Measurements from ENCODE around the gene CRIM1.

CRIM1 gene

GRCh38 chr2:36539631-36540030 is 184.1 kb downstream of the CRIM1 start:
- DNase-seq (ENCODE audit: insufficient read length, low spot score) (peak; percentile 6), FAIRE-seq (peak; percentile 76)

GRCh38 chr2:36540986-36541754 is 185.6 kb downstream of the CRIM1 start:
- DNase-seq (ENCODE audit: insufficient read length, low spot score) (no peak), FAIRE-seq (no peak)

GRCh38 chr2:36541891-36542595 is 186.5 kb downstream of the CRIM1 start:
- no peak for DNase-seq (ENCODE audit: insufficient read length, low spot score)
- FAIRE-seq: no peak

- no peak for DNase-seq (ENCODE audit: insufficient read length, low spot score)
- FAIRE-seq: no peak
These were observed 189.2 kb downstream of the CRIM1 start for GRCh38 chr2:36544638-36545338.

DNA sequence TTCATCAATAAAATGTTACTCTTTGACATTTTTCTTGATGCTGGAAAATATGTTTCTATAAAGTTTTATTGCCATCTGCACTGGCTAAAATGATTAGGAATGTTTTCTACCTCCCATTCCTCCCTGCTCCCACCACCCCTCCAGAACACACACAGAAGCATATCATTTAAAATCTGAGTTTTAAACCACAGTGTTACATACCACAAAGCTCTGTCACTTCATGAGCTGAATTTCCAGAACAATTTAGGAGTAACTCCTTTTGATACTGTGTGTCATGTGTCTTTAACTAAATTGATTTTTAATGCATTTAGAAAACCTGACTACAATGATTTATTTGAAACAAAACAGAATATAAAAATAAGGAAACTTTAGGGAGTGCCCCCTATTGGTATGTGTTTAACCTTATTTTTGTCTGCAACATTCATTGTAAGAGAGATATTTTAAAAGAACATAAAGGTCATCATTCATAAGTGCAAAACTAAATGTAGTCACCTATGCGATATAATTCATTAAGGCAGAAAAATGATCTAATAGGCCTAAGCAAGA is 190.4 kb downstream of the CRIM1 start:
- no peak for DNase-seq (ENCODE audit: insufficient read length, low spot score)
- FAIRE-seq: no peak

DNA sequence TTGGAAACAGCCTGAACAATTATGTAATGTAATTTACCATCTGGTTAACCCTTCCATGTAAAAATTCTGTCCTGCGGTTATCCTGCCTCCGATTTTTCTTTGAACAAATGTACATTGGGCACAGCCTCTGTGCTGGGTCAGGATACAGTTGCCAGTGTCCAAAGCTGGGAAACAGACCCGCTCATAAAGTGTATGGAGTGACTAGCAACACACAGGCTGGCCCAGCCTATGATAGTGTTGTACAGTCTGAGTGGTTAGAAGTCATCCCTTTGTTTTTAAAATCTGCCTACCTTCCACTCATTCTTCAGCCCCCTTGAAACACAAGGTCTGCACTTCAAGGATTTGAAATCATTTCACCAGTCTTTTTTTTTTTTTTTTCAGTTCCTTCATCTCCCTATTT is 192.3 kb downstream of the CRIM1 start:
- no peak for DNase-seq (ENCODE audit: insufficient read length, low spot score)
- FAIRE-seq: no peak

DNA sequence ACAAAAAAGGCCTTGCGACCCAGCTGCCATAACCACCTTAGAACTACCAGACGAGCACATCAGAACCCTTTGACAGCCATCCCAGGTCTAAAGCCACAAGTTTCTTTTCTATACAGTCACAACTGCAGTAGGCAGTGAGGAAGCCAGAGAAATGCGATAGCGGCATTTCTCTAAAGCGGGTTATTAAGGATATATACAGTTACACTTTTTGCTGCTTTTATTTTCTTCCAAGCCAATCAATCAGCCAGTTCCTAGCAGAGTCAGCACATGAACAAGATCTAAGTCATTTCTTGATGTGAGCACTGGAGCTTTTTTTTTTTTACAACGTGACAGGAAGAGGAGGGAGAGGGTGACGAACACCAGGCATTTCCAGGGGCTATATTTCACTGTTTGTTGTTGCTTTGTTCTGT is 193.6 kb downstream of the CRIM1 start:
- FAIRE-seq: no peak
- DNase-seq (ENCODE audit: insufficient read length, low spot score): no peak

GRCh38 chr2:36550006-36550405 is 194.4 kb downstream of the CRIM1 start:
- FAIRE-seq (peak; percentile 26), DNase-seq (ENCODE audit: insufficient read length, low spot score) (no peak)

- FAIRE-seq (no peak), DNase-seq (ENCODE audit: insufficient read length, low spot score) (no peak)
These were observed 198.1 kb downstream of the CRIM1 start for GRCh38 chr2:36553683-36554082.

- DNase-seq (ENCODE audit: insufficient read length, low spot score) (no peak), FAIRE-seq (no peak)
These were observed 199.0 kb downstream of the CRIM1 start for GRCh38 chr2:36554531-36554930.

DNA sequence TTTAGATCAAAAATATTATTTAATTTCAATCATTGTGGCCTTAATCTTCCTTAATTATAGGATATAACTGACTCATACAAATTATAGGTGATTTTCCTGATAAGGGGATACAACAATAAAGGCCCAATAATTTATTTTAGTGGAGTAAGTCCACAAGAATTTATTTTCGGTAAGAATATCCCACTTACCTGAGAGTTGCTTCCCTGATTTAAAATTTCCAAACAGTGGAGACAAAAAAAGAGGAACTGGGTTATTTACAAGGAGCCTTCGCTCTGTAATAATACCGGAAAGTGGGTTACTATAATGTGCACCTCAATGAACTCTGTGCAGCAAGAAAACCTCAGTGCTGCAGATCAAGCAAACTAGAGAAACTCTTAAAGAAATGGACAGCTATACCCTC is 200.2 kb downstream of the CRIM1 start:
- no peak for FAIRE-seq

DNA sequence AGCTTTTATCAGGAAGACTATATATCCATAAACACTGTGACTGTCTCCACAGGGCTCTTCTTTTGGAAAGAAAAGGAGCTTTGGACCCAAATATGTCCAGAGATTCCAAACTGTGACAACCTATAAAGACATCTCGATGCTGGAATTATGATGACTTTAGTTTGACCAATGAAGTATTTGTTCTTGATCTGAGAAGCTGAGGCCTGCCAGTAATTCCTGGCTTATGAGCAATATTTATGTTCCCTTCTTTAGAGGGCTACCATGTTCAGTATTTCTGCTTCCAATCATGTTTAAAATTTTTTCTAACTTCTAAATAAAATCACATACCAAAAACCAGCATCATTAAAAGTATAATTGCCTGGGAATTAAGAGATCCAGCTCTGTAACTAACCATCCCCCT is 201.3 kb downstream of the CRIM1 start:
- FAIRE-seq: no peak
- no peak for DNase-seq (ENCODE audit: insufficient read length, low spot score)

More for the DNA sequence above, 200.2 kb downstream of the CRIM1 start:
- DNase-seq (ENCODE audit: insufficient read length, low spot score): no peak

DNA sequence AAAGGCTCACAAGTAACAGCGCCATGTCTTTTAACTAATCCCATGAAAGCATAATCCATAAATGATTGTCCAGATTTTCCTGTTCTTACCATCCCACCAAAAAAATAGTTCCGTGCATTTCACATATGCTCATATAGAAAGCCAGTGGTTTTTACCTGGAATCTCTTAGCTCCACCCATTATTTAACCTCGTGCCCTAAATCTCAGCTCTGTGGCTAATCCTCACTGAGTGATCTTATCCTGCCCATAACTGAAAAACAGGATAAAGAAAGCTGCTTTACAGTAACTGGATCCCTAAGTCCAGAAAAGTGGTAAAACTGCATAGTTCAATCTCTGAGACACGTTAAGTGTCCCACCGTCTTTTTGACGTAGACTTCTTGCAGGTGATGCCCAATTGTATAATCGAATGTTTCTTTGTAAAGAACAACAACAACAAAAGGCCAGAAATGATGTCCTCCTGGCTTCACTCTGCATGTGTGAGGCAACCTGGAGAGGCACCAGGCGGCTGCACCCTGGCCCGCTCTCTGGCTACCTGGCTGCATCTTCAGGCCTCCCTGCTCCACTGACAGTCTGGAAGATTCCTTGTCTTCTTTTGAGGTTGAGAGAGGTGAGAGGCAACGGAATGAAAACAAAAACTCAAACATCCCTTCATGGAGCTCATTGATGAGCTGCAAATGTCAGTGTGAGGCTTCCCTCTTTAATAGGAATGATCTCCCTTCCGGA is 203.8 kb downstream of the CRIM1 start:
- no peak for FAIRE-seq
- no peak for DNase-seq (ENCODE audit: insufficient read length, low spot score)

DNA sequence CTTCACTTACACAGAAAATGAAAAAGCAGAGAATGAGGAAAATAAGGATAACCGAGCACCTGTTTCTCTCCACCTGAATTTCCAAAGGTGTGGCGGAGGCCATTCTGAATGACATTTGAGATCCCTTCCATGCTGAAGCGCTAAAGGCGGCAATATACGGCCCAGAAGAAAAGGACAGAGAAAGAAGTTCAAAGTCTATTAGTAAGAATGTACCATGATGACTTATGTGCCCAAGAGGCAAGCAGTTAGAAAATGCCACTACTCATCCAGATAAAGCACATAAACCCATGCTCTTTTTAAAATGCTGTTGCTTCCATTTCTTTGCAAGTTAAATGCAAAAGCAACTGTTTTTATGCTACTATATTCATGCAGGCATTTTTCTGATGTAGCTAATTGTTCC is 205.1 kb downstream of the CRIM1 start:
- FAIRE-seq (no peak), DNase-seq (ENCODE audit: insufficient read length, low spot score) (no peak)

- DNase-seq (ENCODE audit: insufficient read length, low spot score) (no peak), FAIRE-seq (no peak)
These were observed 205.8 kb downstream of the CRIM1 start for GRCh38 chr2:36561237-36561944.

GRCh38 chr2:36562240-36562639 is 206.7 kb downstream of the CRIM1 start:
- DNase-seq (ENCODE audit: insufficient read length, low spot score): no peak
- no peak for FAIRE-seq

DNA sequence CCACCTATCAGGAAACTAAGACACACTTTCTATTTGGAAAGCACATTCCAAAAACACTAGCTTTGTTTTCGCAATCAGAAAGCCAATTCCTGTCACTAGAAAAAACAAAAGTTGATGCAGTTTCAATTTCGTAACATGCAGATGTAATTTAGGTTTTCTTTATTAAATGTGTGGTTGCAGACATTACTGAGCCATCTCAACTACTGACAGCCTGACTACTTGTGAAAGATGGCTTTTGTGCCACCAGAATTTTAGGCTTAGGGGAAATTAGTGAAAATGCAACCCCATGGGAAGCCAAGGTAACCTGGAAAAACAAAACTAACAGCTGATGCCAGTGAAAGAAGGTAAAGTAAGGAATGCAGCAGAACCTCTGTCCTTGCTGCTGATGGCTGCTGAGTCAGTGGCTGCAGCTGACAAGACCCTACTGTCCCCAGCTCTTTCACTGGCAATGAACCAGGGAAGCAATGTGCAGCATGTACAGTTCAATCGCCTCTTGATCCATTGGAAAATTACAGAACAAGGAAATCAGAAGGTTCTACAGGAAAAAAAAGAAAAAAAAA is 207.5 kb downstream of the CRIM1 start:
- DNase-seq (ENCODE audit: insufficient read length, low spot score) (no peak), FAIRE-seq (no peak)

DNA sequence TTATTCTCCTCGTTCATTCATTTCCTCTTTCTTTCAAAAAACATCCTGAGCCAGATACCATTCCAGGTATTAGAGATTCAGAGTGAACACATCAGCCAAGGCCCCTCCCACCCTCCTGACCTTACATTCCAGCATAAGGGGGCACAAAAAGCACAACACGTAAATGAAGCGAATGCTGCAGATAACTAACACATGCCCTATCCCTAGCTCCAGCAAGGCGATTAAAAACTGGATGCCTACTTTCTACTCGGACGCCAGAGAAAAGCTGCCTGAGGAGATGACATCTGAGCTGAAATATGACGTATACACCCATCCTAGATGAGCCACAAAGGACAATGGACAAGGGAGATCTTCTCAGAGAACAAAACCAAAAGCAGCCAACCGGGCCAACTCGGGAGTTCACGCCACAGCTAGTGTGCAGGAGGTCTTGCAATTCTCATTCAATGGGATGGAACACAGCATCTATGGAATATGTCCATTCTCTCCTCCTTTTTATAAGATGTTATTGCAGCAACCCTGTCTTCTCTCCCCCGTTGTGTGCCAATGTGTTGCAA is 208.9 kb downstream of the CRIM1 start:
- FAIRE-seq (no peak), DNase-seq (ENCODE audit: insufficient read length, low spot score) (no peak)

GRCh38 chr2:36565712-36566111 is 210.1 kb downstream of the CRIM1 start:
- DNase-seq (ENCODE audit: insufficient read length, low spot score) (no peak), FAIRE-seq (no peak)

DNA sequence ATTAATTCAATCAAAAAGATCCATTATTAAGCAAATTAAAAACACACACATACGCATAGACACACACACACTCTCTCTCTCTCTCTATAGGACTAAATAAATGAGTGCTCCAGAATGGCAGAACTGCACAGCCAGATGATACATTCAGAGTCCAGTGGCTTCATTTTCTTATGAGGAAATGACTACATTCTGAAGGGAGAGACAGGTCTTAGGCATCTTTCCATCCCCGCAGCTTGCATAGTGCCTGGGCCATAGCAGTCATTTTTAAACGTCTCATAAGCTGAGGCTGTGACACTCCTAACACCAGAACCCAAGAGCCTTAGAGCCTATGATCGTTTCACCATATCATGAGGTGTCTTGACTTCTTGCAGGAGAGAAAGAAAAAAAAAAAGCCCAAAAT is 211.3 kb downstream of the CRIM1 start:
- FAIRE-seq: no peak
- DNase-seq (ENCODE audit: insufficient read length, low spot score): no peak
